ENCODE measurements around the gene TBC1D23.
"Not testable (repeated sequence)": the region's sequence is repeated elsewhere in the genome, so short reads cannot be mapped to it uniquely, and the experiment has no call there.

Gene TBC1D23

GRCh38 chr3:100316641-100317069, 55.9 kb downstream of the TBC1D23 start:
- intact Hi-C loops (cut with DNase I; ENCODE audit: low total_unique reads) = loop anchor here (10.0 kb wide), 2 partner anchors 148 to 278 kb away; no protein-coding TSS in a partner anchor
- Histone ChIP-seq H3K4me3 (no peak overlapping the region), H3K27me3 (no peaks in the 10 kb centered on the region), H3K4me1 (peaks cover 0 to 8% (median 2%) of the 10 kb centered on the region in 4 donors), H3K9me3 (no peaks in the 10 kb centered on the region), H3K27ac (peak overlapping the region in 1 of 2 donors; percentile 24), H3K36me3 (peaks cover 17 to 50% (median 24%) of the 10 kb centered on the region in 3 donors)
- TF ChIP-seq CTCF (IDR thresholded peaks at IDR 0.05) = peak; percentile 70 to 75
- DNase-seq = peak in 1 of 2 donors; percentile 31

GRCh38 chr3:100317912-100318311, 57.1 kb downstream of the TBC1D23 start:
- intact Hi-C loops (cut with DNase I; ENCODE audit: low total_unique reads) = loop anchor here (10.0 kb wide), 2 partner anchors 147 to 277 kb away; no protein-coding TSS in a partner anchor
- Histone ChIP-seq H3K4me3 (no peak overlapping the region), H3K27me3 (no peaks in the 10 kb centered on the region), H3K27ac (no peak overlapping the region), H3K4me1 (peaks cover 0 to 8% (median 2%) of the 10 kb centered on the region in 4 donors), H3K9me3 (no peaks in the 10 kb centered on the region), H3K36me3 (peaks cover 17 to 43% (median 24%) of the 10 kb centered on the region in 3 donors)
- DNase-seq = no peak
- TF ChIP-seq CTCF (IDR thresholded peaks at IDR 0.05) = no peak

- Histone ChIP-seq H3K27ac (no peak overlapping the region), H3K36me3 (peaks cover 17 to 49% (median 26%) of the 10 kb centered on the region in 3 donors), H3K27me3 (no peaks in the 10 kb centered on the region), H3K9me3 (no peaks in the 10 kb centered on the region), H3K4me1 (peaks cover 0 to 8% (median 2%) of the 10 kb centered on the region in 4 donors), H3K4me3 (no peak overlapping the region)
- DNase-seq = no peak
- no peak for TF ChIP-seq CTCF (IDR thresholded peaks at IDR 0.05)
- intact Hi-C loops (cut with DNase I; ENCODE audit: low total_unique reads) = loop anchor here (10.0 kb wide), 2 partner anchors 145 to 275 kb away; no protein-coding TSS in a partner anchor
Observed at GRCh38 chr3:100319951-100320350, 59.2 kb downstream of the TBC1D23 start.

GRCh38 chr3:100324044-100324443, 63.3 kb downstream of the TBC1D23 start:
- H3K36me3 ChIP-seq = peaks cover 21 to 41% (median 35%) of the 10 kb centered on the region in 3 donors
- no peaks in the 10 kb centered on the region for H3K4me1 ChIP-seq
- intact Hi-C loops (cut with DNase I; ENCODE audit: low total_unique reads) = no loop called here
- H3K4me3 ChIP-seq = no peak overlapping the region
- TF ChIP-seq CTCF (IDR thresholded peaks at IDR 0.05) = no peak
- H3K27me3 ChIP-seq = no peaks in the 10 kb centered on the region
- no peaks in the 10 kb centered on the region for H3K9me3 ChIP-seq
- no peak for DNase-seq
- no peak overlapping the region for H3K27ac ChIP-seq

- no peak for DNase-seq
- TF ChIP-seq CTCF (IDR thresholded peaks at IDR 0.05) = no peak
- no peaks in the 10 kb centered on the region for H3K9me3 ChIP-seq
- intact Hi-C loops (cut with DNase I; ENCODE audit: low total_unique reads) = no loop called here
- no peak overlapping the region for H3K4me3 ChIP-seq
- peaks cover 9 to 28% (median 24%) of the 10 kb centered on the region in 3 donors for H3K36me3 ChIP-seq
- no peak overlapping the region for H3K27ac ChIP-seq
- no peaks in the 10 kb centered on the region for H3K4me1 ChIP-seq
- H3K27me3 ChIP-seq = no peaks in the 10 kb centered on the region
Observed at GRCh38 chr3:100325827-100326226, 65.0 kb downstream of the TBC1D23 start.

GRCh38 chr3:100327377-100327776, 66.6 kb downstream of the TBC1D23 start:
- DNase-seq; intact Hi-C loops (cut with DNase I; ENCODE audit: low total_unique reads); H3K9me3 ChIP-seq; H3K4me3 ChIP-seq; H3K27ac ChIP-seq; H3K27me3 ChIP-seq; H3K4me1 ChIP-seq: not testable (repeated sequence)
- peaks cover 9 to 24% (median 20%) of the 10 kb centered on the region in 3 donors for H3K36me3 ChIP-seq
